Measurements from ENCODE around the gene MICAL3. TPM values are rescaled to one million over a fixed set of nuclear protein-coding genes. Genes with fewer than 3 reads are reported as not detected.

Gene MICAL3
- total and polyA plus RNA-seq, 4 donors = 4.4 to 30.7 (median 15.4) TPM

DNA sequence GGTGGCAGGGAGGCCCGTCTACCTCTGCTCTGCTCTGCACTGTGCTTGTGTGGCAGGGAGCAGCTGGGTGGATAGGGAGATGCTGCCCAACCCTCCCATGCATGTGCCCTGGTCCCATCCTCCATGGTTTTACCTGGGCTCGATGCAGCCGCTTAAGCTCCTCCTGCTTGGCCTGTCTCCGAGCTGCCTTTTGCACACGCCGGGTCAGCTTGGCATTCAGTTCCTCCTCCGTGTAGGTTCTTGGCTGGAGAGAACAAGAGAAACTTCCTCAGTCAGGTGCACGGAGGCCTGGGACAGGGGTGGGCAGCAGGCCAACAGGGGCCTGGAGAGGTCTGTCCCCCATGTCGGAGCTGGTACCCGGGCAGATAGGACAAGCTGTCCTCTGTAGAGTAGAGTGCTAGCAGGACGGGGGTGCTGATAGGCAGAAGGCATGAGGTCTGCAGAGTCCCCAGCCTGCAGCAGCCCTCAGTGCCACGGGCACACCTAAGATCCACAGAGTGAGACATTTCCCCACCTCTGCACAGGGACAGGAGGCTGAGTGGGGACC, 213.7 kb downstream of the MICAL3 start:
- H3K27ac ChIP-seq (ENCODE audit: low read depth in 1 of 2, low read length in 1 of 2) = no peak overlapping the region
- ATAC-seq (ENCODE audit: insufficient read depth, low FRiP score) (no peak), DNase-seq (no peak)
- no peaks in the 10 kb centered on the region for H3K9me3 ChIP-seq (ENCODE audit: control insufficient read depth in 4 of 4, insufficient read depth in 3 of 4, low read length in 3 of 4)
- peaks cover 0 to 23% (median 16%) of the 10 kb centered on the region in 4 donors for H3K36me3 ChIP-seq (ENCODE audit: control insufficient read depth in 4 of 4, insufficient read depth in 4 of 4, low read length in 4 of 4)
- H3K4me3 ChIP-seq = no peak overlapping the region
- TF ChIP-seq, protein P1, sequence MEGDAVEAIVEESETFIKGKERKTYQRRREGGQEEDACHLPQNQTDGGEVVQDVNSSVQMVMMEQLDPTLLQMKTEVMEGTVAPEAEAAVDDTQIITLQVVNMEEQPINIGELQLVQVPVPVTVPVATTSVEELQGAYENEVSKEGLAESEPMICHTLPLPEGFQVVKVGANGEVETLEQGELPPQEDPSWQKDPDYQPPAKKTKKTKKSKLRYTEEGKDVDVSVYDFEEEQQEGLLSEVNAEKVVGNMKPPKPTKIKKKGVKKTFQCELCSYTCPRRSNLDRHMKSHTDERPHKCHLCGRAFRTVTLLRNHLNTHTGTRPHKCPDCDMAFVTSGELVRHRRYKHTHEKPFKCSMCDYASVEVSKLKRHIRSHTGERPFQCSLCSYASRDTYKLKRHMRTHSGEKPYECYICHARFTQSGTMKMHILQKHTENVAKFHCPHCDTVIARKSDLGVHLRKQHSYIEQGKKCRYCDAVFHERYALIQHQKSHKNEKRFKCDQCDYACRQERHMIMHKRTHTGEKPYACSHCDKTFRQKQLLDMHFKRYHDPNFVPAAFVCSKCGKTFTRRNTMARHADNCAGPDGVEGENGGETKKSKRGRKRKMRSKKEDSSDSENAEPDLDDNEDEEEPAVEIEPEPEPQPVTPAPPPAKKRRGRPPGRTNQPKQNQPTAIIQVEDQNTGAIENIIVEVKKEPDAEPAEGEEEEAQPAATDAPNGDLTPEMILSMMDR (IDR thresholded peaks at IDR 0.05; ENCODE audit: control extremely low read depth, extremely low read depth) = no peak
- no peak overlapping the region for H3K9ac ChIP-seq (ENCODE audit: insufficient read depth in 1 of 2, low read length in 2 of 2)
- peaks cover 0 to 16% (median 0%) of the 10 kb centered on the region in 5 donors for H3K4me1 ChIP-seq (ENCODE audit: control insufficient read depth in 5 of 5, insufficient read depth in 5 of 5, low read length in 5 of 5)
- H3K27me3 ChIP-seq (ENCODE audit: control insufficient read depth in 3 of 3, insufficient read depth in 3 of 3, low read length in 2 of 3) = no peaks in the 10 kb centered on the region
- WGBS, 2 donors = 88% methylated on average over 12 of the region's 12 CpGs

GRCh38 chr22:17808693-17809403, 215.5 kb downstream of the MICAL3 start:
- Histone ChIP-seq H3K27me3 (ENCODE audit: control insufficient read depth in 3 of 3, insufficient read depth in 3 of 3, low read length in 2 of 3) (no peaks in the 10 kb centered on the region), H3K4me1 (ENCODE audit: control insufficient read depth in 5 of 5, insufficient read depth in 5 of 5, low read length in 5 of 5) (peaks cover 0 to 16% (median 0%) of the 10 kb centered on the region in 5 donors), H3K9ac (ENCODE audit: insufficient read depth in 1 of 2, low read length in 2 of 2) (no peak overlapping the region), H3K4me3 (no peak overlapping the region), H3K27ac (ENCODE audit: low read depth in 1 of 2, low read length in 1 of 2) (peak overlapping the region; percentile 36 to 51), H3K36me3 (ENCODE audit: control insufficient read depth in 4 of 4, insufficient read depth in 4 of 4, low read length in 4 of 4) (peaks cover 0 to 23% (median 15%) of the 10 kb centered on the region in 4 donors), H3K9me3 (ENCODE audit: control insufficient read depth in 4 of 4, insufficient read depth in 3 of 4, low read length in 3 of 4) (no peaks in the 10 kb centered on the region)
- 78 to 84% methylated on average over 25 of the region's 25 CpGs for WGBS, 2 donors
- DNase-seq (peak in 2 of 3 donors; percentile 25 to 30), ATAC-seq (ENCODE audit: insufficient read depth, low FRiP score) (no peak)
- TF ChIP-seq, protein P1 (IDR thresholded peaks at IDR 0.05; ENCODE audit: control extremely low read depth, extremely low read depth) = no peak

GRCh38 chr22:17807578-17808410, 216.6 kb downstream of the MICAL3 start:
- DNase-seq (peak in 2 of 3 donors; percentile 21 to 40), ATAC-seq (ENCODE audit: insufficient read depth, low FRiP score) (no peak)
- H3K27me3 ChIP-seq (ENCODE audit: control insufficient read depth in 3 of 3, insufficient read depth in 3 of 3, low read length in 2 of 3) = no peaks in the 10 kb centered on the region
- H3K4me1 ChIP-seq (ENCODE audit: control insufficient read depth in 5 of 5, insufficient read depth in 5 of 5, low read length in 5 of 5) = peaks cover 0 to 16% (median 0%) of the 10 kb centered on the region in 5 donors
- peaks cover 0 to 23% (median 15%) of the 10 kb centered on the region in 4 donors for H3K36me3 ChIP-seq (ENCODE audit: control insufficient read depth in 4 of 4, insufficient read depth in 4 of 4, low read length in 4 of 4)
- no peaks in the 10 kb centered on the region for H3K9me3 ChIP-seq (ENCODE audit: control insufficient read depth in 4 of 4, insufficient read depth in 3 of 4, low read length in 3 of 4)
- no peak overlapping the region for H3K9ac ChIP-seq (ENCODE audit: insufficient read depth in 1 of 2, low read length in 2 of 2)
- H3K4me3 ChIP-seq = no peak overlapping the region
- 73 to 80% methylated on average over 18 of the region's 18 CpGs for WGBS, 2 donors
- TF ChIP-seq, protein P1 (IDR thresholded peaks at IDR 0.05; ENCODE audit: control extremely low read depth, extremely low read depth) = no peak
- peak overlapping the region; percentile 51 to 57 for H3K27ac ChIP-seq (ENCODE audit: low read depth in 1 of 2, low read length in 1 of 2)
